Stimulated activated CD4-positive, alpha-beta T cell treated with anti-CD3 and anti-CD28 coated beads, Interleukin-12 subunit alpha, Interleukin-12 subunit beta, amount 100 ng/mL, for 4 hours (primary cell): Measurements from ENCODE around the gene PRKCSH.

ENCODE experiments used
- DNase-seq: peaks from one replicate; pipeline ENCODE4 v3.0.0-alpha.2; 2020

The PRKCSH gene

GRCh38 chr19:11479090-11479897 lies 43.9 kb downstream of the PRKCSH start:
- no peak for DNase-seq

- DNase-seq: no peak
Observed at GRCh38 chr19:11479898-11480714, 44.7 kb downstream of the PRKCSH start.

GRCh38 chr19:11480715-11481533 lies 45.5 kb downstream of the PRKCSH start, which contains the start of gene ELAVL3:
ELAVL3 (minus strand) TSS chr19:11481046; CDS start chr19:11480608, 438 bp downstream.
- no peak for DNase-seq

GRCh38 chr19:11481534-11482383 lies 46.3 kb downstream of the PRKCSH start:
- DNase-seq: peak; percentile 75

- peak; percentile 85 for DNase-seq
Observed at GRCh38 chr19:11482384-11483050, 47.1 kb downstream of the PRKCSH start.

- DNase-seq: no peak
Observed at GRCh38 chr19:11483366-11484111, 48.1 kb downstream of the PRKCSH start.

GRCh38 chr19:11485245-11485837 lies 49.9 kb downstream of the PRKCSH start:
- no peak for DNase-seq

- DNase-seq: no peak
Observed at GRCh38 chr19:11486661-11487503, 51.4 kb downstream of the PRKCSH start.

GRCh38 chr19:11489378-11489777 lies 53.9 kb downstream of the PRKCSH start:
- DNase-seq: no peak

- DNase-seq: no peak
Observed at GRCh38 chr19:11494634-11495285, 59.3 kb downstream of the PRKCSH start.

- no peak for DNase-seq
Observed at GRCh38 chr19:11495481-11495880, 60.0 kb downstream of the PRKCSH start.

- DNase-seq: no peak
Observed at GRCh38 chr19:11495885-11496284, 60.5 kb downstream of the PRKCSH start.

- peak; percentile 64 for DNase-seq
Observed at GRCh38 chr19:11496391-11497163, 61.1 kb downstream of the PRKCSH start.

GRCh38 chr19:11499220-11499726 lies 63.8 kb downstream of the PRKCSH start:
- no peak for DNase-seq

GRCh38 chr19:11499890-11500420 lies 64.5 kb downstream of the PRKCSH start:
- DNase-seq: no peak
